NCI-H1092 (cell line): ENCODE results near the gene CEP97.

ENCODE experiments used
- DNase-seq: peaks from one replicate; lab custom pipeline; 2025; lab: John Stamatoyannopoulos, UW

The CEP97 gene

DNA sequence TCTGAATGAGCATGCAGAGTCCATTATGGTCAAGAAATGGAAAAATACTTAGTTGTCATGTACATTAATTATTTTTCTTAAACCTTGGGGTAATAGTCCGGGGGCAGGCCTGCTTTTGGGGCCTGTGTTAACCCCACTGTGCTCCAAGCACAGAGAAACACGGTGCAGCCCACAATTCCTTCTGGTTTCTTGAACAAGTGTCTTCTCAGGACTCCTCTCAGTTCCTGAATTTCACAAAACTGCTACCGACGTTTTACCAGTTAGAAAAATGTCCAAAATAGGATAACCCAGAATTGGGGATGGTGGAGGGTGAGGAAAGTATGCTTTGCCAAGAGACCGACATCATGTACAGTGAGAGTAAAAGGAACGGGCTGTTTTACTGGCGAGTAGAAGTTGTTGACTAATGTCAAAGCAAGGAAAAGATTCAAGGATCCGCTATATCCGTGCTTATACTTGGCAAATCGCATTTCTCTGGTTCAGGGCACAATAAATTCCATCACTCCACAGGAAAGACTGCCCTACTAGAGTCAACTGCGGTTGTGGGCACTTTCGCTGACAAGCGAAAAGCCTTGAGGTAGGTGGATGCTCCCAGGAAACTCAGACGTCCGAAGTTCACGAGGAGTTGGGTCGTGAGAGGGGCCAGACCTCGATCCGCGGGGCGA is 54.1 kb downstream of the CEP97 start:
- DNase-seq = no peak

DNA sequence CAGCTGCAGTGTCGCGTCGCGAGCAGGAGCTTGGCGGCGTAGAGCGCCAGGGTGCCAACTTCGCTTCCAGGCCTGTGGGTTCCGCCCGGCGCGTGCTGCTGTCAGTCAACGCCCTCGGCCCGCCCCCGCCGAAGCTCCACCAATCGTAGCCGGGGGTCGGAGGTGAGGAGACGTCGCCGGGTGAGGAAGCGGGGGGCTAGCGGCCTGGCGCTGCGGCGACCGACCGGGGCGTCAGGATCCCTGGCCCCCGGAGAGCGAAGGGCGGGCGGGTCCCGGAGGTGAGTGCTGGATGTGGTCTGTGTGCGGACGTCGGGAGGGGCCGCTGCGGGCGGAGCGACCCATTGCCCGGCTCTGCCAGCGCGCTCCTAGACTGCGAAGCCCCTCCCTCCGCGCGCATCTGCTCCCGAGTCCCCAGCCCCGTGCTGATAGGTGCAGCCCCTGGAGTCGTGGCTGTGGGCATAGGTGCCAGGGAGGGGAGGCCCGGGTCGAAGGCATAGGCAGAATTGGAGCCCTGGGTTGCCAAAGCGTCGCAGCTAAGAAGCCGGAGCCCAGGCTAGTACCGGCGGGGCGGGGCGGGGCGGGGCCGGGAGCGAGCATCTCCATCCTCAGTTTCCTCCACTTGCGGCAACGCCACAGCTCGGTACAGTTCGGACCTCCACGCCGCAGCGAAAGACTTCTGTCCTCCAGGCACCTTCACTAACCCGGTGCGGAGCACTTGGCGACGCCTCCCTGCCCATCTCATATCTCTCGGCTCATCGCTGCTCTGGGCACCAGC is 54.8 kb downstream of the CEP97 start, which contains the start of gene NXPE3:
Gene NXPE3 (plus strand): TSS at position 165 of the 775 bp plus-strand sequence. CDS start 6,386 bp downstream, outside the sequence.
- DNase-seq = peak; percentile 72

DNA sequence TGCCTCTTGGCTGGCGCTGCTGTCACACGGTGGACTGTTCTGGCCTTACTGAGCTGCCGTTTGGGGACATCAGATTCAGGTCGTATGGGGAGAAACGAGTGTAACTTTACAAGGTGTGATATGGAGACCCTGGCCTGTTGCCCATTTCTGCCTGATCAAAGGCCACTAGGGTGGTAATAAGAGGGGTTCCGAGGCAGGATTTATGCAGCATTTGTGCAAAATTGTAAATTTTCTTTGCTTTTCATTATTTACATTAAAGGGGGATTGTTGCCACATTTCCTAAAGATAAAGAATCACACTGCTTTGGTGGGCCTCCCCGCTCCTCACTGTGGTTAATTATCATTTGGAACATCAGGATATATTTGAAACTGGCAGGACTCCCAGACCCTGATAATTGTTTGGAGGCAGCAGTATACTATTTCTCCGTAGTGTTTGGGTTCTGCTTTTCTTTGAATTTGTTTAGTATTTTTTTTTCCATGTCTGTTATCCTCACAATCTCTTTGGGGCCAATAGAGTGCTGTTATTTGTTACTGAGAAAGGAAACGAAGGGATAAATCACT is 55.5 kb downstream of the CEP97 start:
- DNase-seq = peak; percentile 35

DNA sequence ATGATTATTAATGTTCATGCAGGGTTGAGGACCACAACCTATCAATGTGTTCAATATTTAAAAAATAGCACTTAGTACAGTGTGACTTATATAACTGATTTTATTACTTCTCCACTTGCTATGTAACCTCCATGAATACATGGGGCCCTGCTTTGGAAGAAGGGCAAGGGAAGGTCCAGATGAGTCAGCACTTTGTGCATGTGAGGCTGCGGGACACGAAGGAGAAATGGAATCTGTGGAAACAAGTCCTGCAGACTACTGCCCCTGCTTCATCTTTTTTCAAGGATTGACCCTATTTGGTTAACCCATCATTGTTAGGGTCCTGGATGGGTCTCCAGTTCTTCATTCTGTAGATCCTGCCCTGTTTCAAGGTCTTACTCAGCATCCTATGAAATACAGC is 56.2 kb downstream of the CEP97 start:
- no peak for DNase-seq

DNA sequence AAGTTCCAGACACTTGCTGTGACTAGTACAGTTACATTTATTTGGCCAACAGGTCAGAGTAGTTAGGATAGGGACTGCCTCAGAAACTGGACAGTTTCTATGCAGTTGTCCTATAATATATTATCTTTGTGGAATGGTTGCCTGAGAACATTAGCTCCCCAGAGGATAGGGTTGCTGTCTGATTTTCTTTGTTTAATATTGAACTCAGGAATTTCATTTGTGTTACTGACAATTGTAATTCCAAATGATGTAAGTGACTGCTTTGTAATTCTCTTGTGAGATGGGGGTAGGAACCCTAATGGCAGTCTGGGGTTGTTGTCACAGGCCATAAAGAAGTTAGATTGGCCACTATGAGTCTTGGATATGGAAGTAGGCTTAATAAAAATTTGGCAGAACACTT is 56.8 kb downstream of the CEP97 start:
- no peak for DNase-seq

DNA sequence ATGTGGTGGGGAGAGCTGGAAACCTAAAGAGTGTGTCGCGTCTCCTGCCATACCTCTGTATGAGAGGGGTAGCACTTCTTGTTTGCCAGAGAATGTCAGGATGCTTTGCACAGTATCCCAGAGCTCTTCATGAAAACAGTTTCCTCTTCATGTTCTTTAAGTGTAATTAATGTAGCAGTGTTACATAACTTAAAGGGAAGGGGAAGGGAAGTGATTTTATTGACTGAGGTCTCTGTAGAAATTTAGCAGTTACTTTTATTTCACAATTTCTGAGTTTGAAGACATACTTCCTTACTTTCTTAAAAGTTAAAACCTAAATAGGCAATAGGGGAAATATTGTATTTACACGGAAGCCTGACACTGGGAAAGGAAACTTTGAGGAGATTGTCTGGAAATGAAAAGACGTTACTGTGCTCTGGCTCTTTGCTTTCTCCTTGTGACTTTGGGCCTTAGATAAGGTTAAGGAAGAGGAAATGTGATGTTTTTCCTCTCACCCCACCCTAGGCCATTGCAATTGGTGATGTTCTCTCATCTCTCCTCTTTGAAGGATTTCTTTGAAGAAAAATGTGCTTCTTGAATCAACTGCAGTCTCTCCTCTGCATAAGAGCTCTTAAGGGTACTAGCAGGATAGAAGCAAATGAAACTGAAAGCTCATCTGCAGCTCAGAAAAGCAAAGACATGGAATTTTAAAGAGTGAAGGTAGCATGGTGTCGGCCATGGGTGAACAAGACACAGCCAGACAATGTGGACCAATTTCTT is 60.6 kb downstream of the CEP97 start:
- no peak for DNase-seq

DNA sequence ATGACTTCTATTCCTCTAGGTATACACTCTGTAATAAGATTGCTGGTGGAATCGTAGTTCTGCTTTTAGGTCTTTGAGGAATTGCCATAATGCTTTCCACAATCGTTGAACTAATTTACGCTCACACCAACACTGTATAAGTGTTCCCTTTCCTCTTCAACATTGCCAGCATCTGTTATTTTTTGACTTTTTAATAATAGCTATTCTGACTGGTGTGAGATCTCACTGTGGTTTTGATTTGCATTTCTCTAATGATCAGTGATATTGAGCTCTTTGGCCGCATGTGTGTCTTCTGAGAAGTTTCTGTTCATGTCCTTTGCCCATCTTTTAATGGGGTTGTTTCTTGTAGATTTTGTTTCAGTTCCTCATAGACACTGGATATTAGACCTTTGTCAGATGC is 67.4 kb downstream of the CEP97 start:
- DNase-seq = no peak

DNA sequence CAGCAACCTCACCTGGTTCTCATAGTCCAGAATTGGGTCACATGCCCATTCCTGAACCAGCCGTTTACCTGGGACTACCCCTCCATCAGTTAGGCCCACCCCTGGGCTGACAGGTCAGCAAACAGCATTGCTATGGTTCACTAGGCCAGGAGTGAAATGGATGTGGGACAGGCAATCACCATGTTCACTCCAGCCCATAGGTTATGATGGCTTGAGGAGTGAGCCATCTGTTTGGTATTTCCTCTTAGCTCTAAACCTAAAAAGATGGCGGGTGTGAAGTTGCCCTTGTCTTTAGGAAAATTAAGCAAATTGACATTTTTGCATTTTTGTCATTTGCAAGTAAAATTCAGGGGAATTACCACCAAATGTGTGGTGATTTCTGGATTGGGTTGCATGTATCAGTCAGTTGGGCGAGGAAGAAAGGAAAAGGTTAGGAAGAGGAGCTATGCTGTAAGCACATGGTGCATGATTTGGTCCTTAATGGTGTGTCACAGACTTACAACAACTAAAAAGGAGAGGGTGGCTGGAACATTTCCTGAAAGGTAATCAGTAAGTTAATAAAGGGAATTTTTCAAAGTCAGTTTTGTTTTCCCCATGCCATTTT is 71.8 kb downstream of the CEP97 start:
- no peak for DNase-seq

DNA sequence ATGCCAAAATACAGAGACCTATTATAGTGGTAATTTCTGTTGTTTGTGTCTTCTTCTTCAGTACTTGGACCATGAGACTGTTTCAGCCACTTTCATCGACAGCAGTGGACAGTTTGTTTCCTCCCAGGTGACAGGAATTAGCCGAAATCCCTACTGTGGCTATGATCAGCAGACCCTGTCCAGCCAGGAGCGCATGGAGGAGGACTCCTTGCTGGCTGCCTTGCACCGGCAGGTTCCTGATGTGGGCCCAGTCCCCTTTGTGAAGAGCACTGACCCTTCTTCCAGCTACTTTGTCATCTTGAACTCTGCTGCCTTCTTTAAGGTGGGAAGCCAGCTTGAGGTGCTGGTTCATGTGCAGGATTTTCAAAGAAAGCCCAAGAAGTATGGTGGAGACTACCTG is 76.8 kb downstream of the CEP97 start:
- no peak for DNase-seq

DNA sequence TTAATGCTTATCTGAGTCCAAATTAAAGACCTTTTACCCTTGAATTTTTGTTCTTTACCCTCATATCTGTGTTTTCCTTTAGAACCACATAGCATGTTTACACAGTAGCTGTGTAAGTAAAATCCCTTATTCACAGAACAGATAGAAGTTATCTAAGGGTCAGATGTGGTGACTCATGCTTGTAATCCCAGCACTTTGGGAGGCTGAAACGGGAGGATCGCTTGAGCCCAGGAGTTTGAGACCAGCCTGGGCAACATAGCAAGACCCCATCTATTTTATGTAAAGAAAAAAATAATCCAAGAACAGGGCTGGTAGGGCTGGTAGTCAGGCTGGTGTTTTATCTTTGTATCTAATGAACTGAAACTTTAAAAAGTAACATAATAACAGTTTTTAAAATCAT is 77.8 kb downstream of the CEP97 start:
- no peak for DNase-seq

DNA sequence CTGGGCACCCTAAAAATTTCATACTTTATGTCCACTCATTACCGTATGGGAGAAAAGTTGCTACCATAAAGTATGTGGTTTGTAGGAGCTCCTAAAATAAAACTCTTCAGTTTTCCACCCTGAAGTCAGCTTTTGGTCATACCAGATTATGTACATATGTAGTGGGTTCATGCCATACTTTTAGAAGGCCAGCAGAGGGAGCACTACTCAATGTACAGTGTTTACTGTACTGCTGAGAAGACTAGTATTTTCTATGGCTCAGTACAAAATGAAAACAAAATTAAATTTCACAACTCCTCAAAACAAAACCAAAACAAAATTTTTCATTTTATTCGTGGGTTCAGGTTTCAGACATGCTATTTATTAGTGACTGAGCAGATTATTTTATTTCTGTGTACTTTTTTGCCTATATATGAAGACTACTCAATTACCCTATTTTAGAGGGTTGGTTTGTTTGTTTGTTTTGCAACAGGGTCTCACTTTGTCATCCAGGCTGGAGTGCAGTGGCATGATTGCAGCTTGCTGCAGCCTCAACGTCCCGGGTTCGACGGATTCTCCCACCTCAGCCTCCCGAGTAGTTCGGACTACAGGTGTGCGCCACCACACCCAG is 78.9 kb downstream of the CEP97 start:
- peak; percentile 74 for DNase-seq

DNA sequence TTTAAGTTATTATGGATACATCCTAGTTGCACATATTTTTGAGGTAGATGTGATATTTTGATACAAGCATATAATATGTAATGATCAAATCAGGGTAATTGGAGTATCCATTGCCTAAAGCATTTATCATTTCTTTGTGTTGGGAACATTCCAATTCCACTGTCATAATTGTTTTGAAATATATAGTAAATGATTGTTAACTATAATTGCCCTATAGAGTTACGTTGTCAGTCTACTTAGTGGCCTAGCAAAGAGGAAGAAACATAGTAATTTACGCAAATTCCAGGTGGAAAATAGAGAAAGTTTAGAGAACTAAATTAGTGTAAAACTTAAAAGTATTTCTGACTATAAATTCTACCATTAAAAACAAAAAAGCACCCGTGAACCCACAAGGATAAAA is 79.5 kb downstream of the CEP97 start:
- no peak for DNase-seq

DNA sequence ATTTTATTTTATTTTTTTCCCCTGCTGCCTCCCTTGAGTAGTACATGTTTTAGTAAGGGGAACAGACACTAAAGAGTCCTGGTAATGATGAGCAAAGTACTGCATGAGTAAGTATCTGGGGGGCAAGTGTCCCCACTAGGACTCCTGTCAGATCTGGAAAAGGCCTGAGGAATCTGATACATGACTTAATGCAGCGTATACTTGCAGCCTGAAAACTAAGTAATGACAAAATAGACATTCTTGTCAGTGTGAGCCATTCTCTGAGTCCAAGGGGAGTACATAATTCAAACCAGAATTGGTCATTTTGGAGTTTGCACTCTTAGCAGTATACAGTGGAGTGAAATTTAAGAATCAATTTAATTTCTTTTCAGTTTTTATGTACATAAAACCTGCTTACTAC is 82.1 kb downstream of the CEP97 start:
- DNase-seq = no peak

DNA sequence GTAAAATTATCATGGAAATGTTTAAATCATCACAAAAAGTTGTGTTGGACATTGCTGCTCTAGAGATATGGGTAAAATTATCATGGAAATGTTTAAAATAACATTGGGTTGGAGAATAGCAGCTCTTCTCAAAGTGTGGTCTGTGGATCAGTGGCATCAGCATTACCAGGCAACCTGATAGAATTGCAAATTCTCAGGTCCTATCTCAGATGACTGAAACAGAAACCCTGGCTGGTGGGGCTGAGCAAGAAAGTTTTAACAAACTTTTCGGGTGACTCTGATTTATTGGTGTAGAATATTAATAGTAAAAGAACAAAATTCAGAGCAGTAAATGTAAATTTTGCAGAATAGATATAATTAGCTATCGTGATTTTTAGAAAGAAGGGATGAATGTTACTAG is 83.5 kb downstream of the CEP97 start:
- DNase-seq = no peak

DNA sequence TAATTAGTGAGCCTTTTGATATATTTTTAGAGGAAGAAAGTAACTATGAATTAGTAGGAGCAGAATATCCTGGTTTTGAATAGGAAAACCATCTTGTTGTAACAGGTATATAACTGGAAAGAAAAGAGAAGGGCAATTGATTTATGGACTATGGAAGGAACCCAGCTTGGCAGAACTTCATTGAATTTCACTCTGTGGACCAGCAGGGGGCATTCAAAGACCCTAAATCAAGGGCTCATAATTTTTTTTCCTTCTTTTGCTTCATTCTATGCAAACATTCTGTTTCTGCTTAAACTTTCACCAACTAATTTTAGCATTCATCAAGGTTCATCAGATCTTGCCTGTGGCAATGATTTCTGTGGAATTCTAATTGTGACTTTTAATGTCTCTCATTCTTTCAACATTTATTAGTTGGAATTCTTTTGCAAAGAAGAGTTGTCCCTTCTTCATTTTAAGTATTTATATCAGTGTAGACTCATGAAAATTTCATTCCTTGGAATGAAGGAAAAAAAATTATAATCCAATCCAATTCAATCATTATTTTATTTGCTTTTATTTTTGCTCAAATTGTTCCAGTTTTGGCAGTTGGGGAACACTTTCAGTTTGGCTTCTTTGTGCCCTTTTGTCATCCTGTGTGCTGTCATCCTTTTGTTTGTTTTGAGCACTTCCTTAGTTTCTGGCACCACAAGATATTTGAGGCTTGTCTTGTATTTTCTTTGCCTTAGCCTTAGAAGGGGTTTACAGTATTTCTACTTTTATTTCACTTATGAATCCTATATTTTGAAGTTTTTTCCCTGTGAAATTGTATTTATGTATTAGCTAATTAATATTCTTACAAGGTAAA is 85.0 kb downstream of the CEP97 start:
- DNase-seq = no peak

DNA sequence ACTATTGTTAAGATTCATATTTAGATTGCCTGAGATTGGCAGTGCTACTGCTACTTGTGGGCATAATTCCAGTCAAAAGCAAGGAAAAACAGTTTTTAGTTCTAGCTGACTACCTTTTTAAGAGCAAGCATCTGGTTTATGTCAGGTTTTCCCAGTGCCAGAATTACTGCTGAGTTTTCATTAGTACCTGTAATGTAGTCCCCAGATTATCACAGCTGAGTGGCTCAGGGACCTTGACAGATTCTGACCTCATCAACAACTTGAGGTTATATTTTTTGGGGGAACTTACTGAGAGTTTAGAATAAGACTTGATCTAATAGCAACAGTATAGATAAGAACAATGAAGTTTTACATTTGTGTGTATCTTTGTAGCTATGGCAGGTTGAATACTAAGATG is 85.6 kb downstream of the CEP97 start:
- DNase-seq = no peak

DNA sequence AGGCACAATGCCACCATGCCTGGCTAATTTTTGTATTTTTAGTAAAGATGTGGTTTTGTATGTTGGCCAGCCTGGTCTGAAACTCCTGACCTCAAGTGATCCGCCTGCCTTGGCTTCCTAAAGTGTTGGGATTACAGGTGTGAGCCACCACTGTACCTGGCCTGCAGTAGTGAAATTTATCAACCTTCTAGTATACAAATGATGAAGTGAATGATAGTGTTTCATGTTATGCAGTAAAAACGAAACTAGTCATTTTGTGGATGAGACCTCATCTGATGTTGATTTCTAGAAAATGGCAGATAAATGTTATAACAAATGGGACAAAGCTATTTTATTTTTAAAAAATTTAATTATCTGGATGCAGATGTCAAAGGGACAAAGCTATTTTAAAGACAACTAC is 87.5 kb downstream of the CEP97 start:
- DNase-seq = no peak

DNA sequence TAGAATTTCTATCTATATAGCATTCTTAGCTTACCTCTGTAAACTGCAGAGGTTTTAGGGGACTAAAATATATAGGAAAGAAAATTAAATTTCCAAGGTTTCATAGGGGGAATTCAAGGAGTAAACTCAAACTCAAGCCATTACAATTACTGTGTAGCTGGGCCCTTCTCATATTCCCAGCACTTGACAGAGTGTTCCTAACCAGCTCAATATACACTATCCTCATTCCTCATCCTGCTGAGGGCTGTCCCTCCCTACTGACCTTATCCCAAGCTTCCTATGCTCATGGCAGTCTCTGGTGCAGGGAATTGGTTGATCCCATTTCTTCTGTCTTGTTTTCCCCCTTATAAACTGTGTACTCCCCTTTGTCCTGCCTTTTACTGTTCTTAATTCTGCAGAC is 88.5 kb downstream of the CEP97 start:
- no peak for DNase-seq

DNA sequence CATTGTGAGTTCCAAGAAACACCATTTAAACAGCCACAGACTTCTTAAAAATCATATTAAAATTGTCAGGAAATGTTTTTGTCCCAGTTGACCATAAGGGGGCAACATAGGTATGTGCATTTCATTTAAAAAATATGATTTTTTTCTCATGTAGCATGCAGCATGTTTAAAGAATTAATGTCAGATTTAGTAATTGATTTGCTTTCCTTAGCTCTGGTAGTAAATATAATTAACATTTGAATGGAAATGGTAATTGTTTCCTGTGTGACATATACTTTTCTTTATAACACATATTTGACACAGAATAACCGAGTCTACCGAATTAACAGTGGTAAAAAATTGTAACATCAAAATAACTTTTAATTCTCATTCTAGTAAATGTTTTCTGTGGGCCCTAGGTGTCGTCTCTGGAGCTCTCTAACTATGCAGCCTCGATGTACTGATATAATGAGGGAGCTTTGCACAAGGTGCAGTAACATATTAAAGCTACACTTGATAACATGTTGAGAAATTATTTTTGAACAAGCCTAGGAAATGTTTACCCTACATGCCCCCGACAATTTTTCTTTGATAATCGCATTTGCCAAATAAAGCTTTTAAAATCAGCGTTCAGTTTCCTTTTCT is 89.5 kb downstream of the CEP97 start:
- DNase-seq = no peak

DNA sequence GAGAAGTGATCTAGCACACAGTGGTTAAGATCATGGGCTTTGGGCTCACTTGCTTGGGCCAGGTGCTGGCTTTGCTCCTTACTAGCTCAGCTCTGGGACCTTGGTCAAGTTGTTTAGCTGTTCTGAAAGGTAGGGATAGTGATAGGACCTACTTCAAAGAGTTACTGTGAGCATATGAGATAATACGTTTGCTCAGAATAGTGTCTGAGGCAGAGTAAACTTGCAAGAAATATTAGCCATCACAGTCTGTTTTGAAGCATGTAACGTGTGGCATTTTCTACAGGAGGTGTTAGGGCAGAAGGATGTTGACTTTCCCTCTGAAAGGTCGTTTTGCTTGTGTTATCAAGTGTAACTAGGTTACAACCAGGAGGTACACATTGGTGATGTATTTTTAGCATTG is 90.4 kb downstream of the CEP97 start:
- DNase-seq = no peak
